WTC11 (cell line): ENCODE measurements around the gene DENND4B. TPM values are rescaled to one million over a fixed set of nuclear protein-coding genes. Genes with fewer than 3 reads are reported as not detected.

Experiments used
- ARID4B ChIP-seq: sonication (generic); formaldehyde crosslinking; IDR thresholded peaks from 2 replicates; pipeline ENCODE4 v1.8.0; 2023; ENCODE audit warnings: missing genetic modification reagents, mild to moderate bottlenecking, borderline replicate concordance
- ATF3 ChIP-seq: sonication (generic); formaldehyde crosslinking; conservative IDR thresholded peaks from 2 replicates; pipeline ENCODE4 v1.8.1; 2022; ENCODE audit warnings: mild to moderate bottlenecking, missing genetic modification reagents
- CBFB ChIP-seq: sonication (generic); formaldehyde crosslinking; IDR thresholded peaks from 2 replicates; pipeline ENCODE4 v1.8.1; 2022; ENCODE audit warnings: mild to moderate bottlenecking, low read depth, missing genetic modification reagents
- CDX4 ChIP-seq: fragments of 250-450 bp; sonication (Bioruptor Pico); IDR thresholded peaks from 2 replicates; pipeline ENCODE4 v1.9.0; 2021; ENCODE audit warnings: moderate library complexity, mild to moderate bottlenecking, inconsistent platforms, borderline replicate concordance
- CREB1 ChIP-seq: sonication (generic); formaldehyde crosslinking; IDR thresholded peaks from 2 replicates; pipeline ENCODE4 v1.8.0; 2023; ENCODE audit warnings: mild to moderate bottlenecking, missing genetic modification reagents
- FOXP1 ChIP-seq: sonication (generic); formaldehyde crosslinking; IDR thresholded peaks from 2 replicates; pipeline ENCODE4 v1.8.0; 2022; ENCODE audit warnings: missing genetic modification reagents, mild to moderate bottlenecking, moderate library complexity, borderline replicate concordance
- GRHL2 ChIP-seq: fragments of 250-450 bp; sonication (Bioruptor Pico); IDR thresholded peaks from 2 replicates; pipeline ENCODE4 v1.8.0; 2022; ENCODE audit warnings: mild to moderate bottlenecking, moderate library complexity; ENCODE audit not compliant: insufficient replicate concordance, severe bottlenecking
- GTF2I ChIP-seq: fragments of 250-450 bp; sonication (Bioruptor Pico); conservative IDR thresholded peaks from 2 replicates; pipeline ENCODE4 v1.4.0; 2021; ENCODE audit warnings: mild to moderate bottlenecking
- IRF2 ChIP-seq: sonication (generic); formaldehyde crosslinking; IDR thresholded peaks from 2 replicates; pipeline ENCODE4 v1.8.0; 2022; ENCODE audit warnings: low read depth, missing genetic modification reagents, borderline replicate concordance
- JAZF1 ChIP-seq: fragments of 250-450 bp; sonication (Bioruptor Pico); IDR thresholded peaks from 2 replicates; pipeline ENCODE4 v1.9.0; 2021; ENCODE audit warnings: moderate library complexity, mild to moderate bottlenecking, inconsistent platforms
- RORB ChIP-seq: fragments of 250-450 bp; sonication (Bioruptor Pico); IDR thresholded peaks from 2 replicates; pipeline ENCODE4 v1.9.0; 2021; ENCODE audit warnings: mild to moderate bottlenecking
- TCF7 ChIP-seq: sonication (generic); formaldehyde crosslinking; IDR thresholded peaks from 2 replicates; pipeline ENCODE4 v1.8.0; 2022; ENCODE audit warnings: mild to moderate bottlenecking, low read depth, missing genetic modification reagents, moderate library complexity
- TP53 ChIP-seq: sonication (generic); formaldehyde crosslinking; IDR thresholded peaks from 2 replicates; pipeline ENCODE4 v1.8.1; 2023; ENCODE audit warnings: mild to moderate bottlenecking, missing genetic modification reagents
- ZNF232 ChIP-seq: sonication (generic); formaldehyde crosslinking; IDR thresholded peaks from 2 replicates; pipeline ENCODE4 v1.8.0; 2022; ENCODE audit warnings: mild to moderate bottlenecking, missing genetic modification reagents
- total RNA-seq: library from RNA; stranded (reverse); gene quantifications from 3 replicates; pipeline ENCODE4 v1.2.3, GENCODE V29; 2021
- TF ChIP-seq, protein P1 (sequence below): sonication (generic); formaldehyde crosslinking; IDR thresholded peaks from 2 replicates; pipeline ENCODE4 v1.8.1; 2022; ENCODE audit warnings: mild to moderate bottlenecking, missing genetic modification reagents, moderate library complexity, borderline replicate concordance
- TF ChIP-seq, protein P2 (sequence below): sonication (generic); formaldehyde crosslinking; IDR thresholded peaks from 2 replicates; pipeline ENCODE4 v1.8.1; 2023; ENCODE audit warnings: mild to moderate bottlenecking, missing genetic modification reagents, moderate library complexity
- TF ChIP-seq, protein P3 (sequence below): sonication (generic); formaldehyde crosslinking; IDR thresholded peaks from 2 replicates; pipeline ENCODE4 v1.8.1; 2022; ENCODE audit warnings: low read depth, missing genetic modification reagents, borderline replicate concordance
- TF ChIP-seq, protein P4 (sequence below): sonication (generic); formaldehyde crosslinking; IDR thresholded peaks from 2 replicates; pipeline ENCODE4 v1.8.0; 2023; ENCODE audit warnings: missing genetic modification reagents
- TF ChIP-seq, protein P5 (sequence below): sonication (generic); formaldehyde crosslinking; IDR thresholded peaks from 2 replicates; pipeline ENCODE4 v1.8.1; 2023; ENCODE audit warnings: mild to moderate bottlenecking, missing genetic modification reagents
- TF ChIP-seq, protein P6 (sequence below): sonication (generic); formaldehyde crosslinking; IDR thresholded peaks from 2 replicates; pipeline ENCODE4 v1.8.0; 2022; ENCODE audit warnings: mild to moderate bottlenecking, missing genetic modification reagents

The DENND4B gene
- total RNA-seq, 1 experiment from 2014 or later, result 93.1 TPM

DNA sequence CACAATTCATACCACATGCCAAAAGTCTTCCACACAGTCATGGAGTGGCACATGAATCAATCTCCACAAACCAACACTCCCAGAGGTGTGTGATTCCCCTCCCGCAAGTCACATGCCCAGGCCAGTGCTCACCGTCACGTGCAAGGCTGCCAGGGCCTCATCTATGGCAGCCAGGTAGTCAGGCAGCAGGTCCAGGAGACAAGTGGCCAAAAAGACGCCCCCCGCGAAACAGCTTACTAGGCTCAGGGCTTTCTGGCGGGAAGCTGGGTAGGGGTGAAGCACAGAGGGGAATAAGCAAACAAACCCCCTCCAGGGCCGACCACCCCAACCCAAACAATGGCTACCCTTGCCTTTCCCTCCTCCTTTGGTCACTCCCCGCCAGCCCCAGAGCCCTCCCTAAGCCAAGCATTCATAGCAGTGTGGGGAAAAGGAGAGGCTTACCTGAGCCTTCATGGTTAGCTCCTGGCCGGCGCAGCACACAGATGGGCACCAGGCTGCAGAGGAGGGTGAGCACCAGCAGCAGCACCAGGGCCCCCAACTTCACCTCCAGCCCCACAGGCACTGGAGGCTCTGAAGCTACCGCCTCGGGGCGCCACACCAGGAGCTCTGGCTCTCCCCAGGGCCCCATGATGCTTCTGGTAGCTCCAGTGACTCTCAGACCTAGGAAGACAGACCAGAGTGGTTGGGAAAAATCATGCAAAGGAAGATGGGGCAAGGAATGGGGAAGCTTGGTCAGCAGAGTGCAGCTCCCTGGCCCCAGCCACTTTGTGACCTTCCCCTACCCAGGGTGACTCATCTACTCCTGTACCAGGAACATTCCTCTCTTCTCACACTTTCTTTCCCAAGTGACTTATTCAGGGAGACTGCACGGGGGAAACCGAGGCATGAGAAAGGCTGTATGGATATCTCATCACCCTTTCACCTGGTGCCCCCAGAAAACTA, 15.8 kb upstream of the DENND4B start (continued):
- TF ChIP-seq, protein P1, sequence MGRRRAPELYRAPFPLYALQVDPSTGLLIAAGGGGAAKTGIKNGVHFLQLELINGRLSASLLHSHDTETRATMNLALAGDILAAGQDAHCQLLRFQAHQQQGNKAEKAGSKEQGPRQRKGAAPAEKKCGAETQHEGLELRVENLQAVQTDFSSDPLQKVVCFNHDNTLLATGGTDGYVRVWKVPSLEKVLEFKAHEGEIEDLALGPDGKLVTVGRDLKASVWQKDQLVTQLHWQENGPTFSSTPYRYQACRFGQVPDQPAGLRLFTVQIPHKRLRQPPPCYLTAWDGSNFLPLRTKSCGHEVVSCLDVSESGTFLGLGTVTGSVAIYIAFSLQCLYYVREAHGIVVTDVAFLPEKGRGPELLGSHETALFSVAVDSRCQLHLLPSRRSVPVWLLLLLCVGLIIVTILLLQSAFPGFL (CRISPR knock-in tag), result no peak
- TF ChIP-seq IRF2 (CRISPR knock-in tag) (no peak), JAZF1 (CRISPR knock-in tag) (no peak), ARID4B (CRISPR knock-in tag) (no peak), CDX4 (CRISPR knock-in tag) (no peak), CBFB (CRISPR knock-in tag) (no peak), TP53 (CRISPR knock-in tag) (no peak), TCF7 (no peak), RORB (no peak), GTF2I (CRISPR knock-in tag) (no peak), FOXP1 (CRISPR knock-in tag) (0 out of 2 replicates have a peak, but pooled peaks have one; percentile 33), GRHL2 (no peak), ATF3 (CRISPR knock-in tag) (no peak), ZNF232 (no peak), CREB1 (CRISPR knock-in tag) (no peak)
- TF ChIP-seq, protein P2, sequence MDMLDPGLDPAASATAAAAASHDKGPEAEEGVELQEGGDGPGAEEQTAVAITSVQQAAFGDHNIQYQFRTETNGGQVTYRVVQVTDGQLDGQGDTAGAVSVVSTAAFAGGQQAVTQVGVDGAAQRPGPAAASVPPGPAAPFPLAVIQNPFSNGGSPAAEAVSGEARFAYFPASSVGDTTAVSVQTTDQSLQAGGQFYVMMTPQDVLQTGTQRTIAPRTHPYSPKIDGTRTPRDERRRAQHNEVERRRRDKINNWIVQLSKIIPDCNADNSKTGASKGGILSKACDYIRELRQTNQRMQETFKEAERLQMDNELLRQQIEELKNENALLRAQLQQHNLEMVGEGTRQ, result peak; percentile 89
- TF ChIP-seq, protein P3, sequence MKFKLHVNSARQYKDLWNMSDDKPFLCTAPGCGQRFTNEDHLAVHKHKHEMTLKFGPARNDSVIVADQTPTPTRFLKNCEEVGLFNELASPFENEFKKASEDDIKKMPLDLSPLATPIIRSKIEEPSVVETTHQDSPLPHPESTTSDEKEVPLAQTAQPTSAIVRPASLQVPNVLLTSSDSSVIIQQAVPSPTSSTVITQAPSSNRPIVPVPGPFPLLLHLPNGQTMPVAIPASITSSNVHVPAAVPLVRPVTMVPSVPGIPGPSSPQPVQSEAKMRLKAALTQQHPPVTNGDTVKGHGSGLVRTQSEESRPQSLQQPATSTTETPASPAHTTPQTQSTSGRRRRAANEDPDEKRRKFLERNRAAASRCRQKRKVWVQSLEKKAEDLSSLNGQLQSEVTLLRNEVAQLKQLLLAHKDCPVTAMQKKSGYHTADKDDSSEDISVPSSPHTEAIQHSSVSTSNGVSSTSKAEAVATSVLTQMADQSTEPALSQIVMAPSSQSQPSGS (CRISPR knock-in tag), result no peak
- TF ChIP-seq, protein P4, sequence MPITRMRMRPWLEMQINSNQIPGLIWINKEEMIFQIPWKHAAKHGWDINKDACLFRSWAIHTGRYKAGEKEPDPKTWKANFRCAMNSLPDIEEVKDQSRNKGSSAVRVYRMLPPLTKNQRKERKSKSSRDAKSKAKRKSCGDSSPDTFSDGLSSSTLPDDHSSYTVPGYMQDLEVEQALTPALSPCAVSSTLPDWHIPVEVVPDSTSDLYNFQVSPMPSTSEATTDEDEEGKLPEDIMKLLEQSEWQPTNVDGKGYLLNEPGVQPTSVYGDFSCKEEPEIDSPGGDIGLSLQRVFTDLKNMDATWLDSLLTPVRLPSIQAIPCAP (CRISPR knock-in tag), result no peak
- TF ChIP-seq, protein P5, sequence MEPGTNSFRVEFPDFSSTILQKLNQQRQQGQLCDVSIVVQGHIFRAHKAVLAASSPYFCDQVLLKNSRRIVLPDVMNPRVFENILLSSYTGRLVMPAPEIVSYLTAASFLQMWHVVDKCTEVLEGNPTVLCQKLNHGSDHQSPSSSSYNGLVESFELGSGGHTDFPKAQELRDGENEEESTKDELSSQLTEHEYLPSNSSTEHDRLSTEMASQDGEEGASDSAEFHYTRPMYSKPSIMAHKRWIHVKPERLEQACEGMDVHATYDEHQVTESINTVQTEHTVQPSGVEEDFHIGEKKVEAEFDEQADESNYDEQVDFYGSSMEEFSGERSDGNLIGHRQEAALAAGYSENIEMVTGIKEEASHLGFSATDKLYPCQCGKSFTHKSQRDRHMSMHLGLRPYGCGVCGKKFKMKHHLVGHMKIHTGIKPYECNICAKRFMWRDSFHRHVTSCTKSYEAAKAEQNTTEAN (CRISPR knock-in tag), result no peak
- TF ChIP-seq, protein P6, sequence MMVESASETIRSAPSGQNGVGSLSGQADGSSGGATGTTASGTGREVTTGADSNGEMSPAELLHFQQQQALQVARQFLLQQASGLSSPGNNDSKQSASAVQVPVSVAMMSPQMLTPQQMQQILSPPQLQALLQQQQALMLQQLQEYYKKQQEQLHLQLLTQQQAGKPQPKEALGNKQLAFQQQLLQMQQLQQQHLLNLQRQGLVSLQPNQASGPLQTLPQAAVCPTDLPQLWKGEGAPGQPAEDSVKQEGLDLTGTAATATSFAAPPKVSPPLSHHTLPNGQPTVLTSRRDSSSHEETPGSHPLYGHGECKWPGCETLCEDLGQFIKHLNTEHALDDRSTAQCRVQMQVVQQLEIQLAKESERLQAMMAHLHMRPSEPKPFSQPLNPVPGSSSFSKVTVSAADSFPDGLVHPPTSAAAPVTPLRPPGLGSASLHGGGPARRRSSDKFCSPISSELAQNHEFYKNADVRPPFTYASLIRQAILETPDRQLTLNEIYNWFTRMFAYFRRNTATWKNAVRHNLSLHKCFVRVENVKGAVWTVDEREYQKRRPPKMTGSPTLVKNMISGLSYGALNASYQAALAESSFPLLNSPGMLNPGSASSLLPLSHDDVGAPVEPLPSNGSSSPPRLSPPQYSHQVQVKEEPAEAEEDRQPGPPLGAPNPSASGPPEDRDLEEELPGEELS (CRISPR knock-in tag), result 0 out of 2 replicates have a peak, but pooled peaks have one; percentile 32
